Common myeloid progenitor, CD34-positive (primary cell): ENCODE data around the gene OSBPL3.
A peak's percentile ranks its signal among the peaks of the same experiment; 100 is the strongest.

ENCODE experiments used
- CTCF ChIA-PET: fragments of 350-600 bp; sonication (Branson Sonifier 250); formaldehyde crosslinking; loops from one replicate; lab custom pipeline; 2021; ENCODE audit warnings: antibody characterized with exemption; lab: Charles Lee
- POLR2A ChIA-PET: fragments of 350-600 bp; sonication (Branson Sonifier 250); formaldehyde crosslinking; loops from one replicate; lab custom pipeline; 2021; ENCODE audit warnings: antibody characterized with exemption; lab: Charles Lee
- DNase-seq, 3 donors: peaks; one replicate each; pipeline versions ENCODE4 v3.0.0 to v3.0.0-alpha.2; 2013
- H3K27ac ChIP-seq, 2 experiments: 1 replicate in 1 of 2; 2 replicates in 1 of 2; pipeline ENCODE4 v1.7.0; 2013; ENCODE audit warnings: inconsistent platforms in 2 of 2, low read length in 2 of 2, mild to moderate bottlenecking in 2 of 2, low read depth in 1 of 2, moderate library complexity in 1 of 2; ENCODE audit not compliant: severe bottlenecking in 2 of 2, insufficient read depth in 1 of 2, poor library complexity in 1 of 2
- H3K27me3 ChIP-seq, 5 experiments: replicated peaks in 2 of 5; 1 replicate in 3 of 5; 2 replicates in 2 of 5; pipeline versions ENCODE4 v1.6.1 to v1.7.0; 2013; ENCODE audit warnings: low read length in 4 of 5, mild to moderate bottlenecking in 2 of 5, moderate library complexity in 2 of 5, inconsistent platforms in 1 of 5; ENCODE audit not compliant: insufficient read depth in 5 of 5, control insufficient read depth in 4 of 5
- H3K36me3 ChIP-seq, 4 experiments: 1 replicate in 2 of 4; 2 replicates in 2 of 4; pipeline versions ENCODE4 v1.6.1 to v1.7.0; 2013; ENCODE audit warnings: low read length in 3 of 4, control low read depth in 1 of 4, mild to moderate bottlenecking in 1 of 4; ENCODE audit not compliant: control insufficient read depth in 4 of 4, insufficient read depth in 4 of 4
- H3K4me1 ChIP-seq, 4 experiments: 1 replicate in 3 of 4; 2 replicates in 1 of 4; pipeline versions ENCODE4 v1.6.1 to v1.7.1; 2013; ENCODE audit warnings: low read length in 3 of 4, mild to moderate bottlenecking in 3 of 4, control low read depth in 1 of 4, inconsistent platforms in 1 of 4, moderate library complexity in 1 of 4; ENCODE audit not compliant: control insufficient read depth in 4 of 4, insufficient read depth in 4 of 4; ENCODE audit errors: control extremely low read depth in 1 of 4
- H3K4me3 ChIP-seq, 7 experiments: 1 replicate in 4 of 7; 2 replicates in 3 of 7; pipeline versions ENCODE4 v1.5.1 to v1.7.0; 2013; ENCODE audit warnings: mild to moderate bottlenecking in 7 of 7, low read length in 6 of 7, moderate library complexity in 6 of 7, inconsistent platforms in 2 of 7, low read depth in 2 of 7, control low read depth in 1 of 7; ENCODE audit not compliant: insufficient read depth in 4 of 7, control insufficient read depth in 1 of 7; ENCODE audit errors: extremely low read depth in 1 of 7
- H3K9me3 ChIP-seq, 5 experiments: 1 replicate in 4 of 5; 2 replicates in 1 of 5; pipeline versions ENCODE4 v1.6.1 to v1.7.1; 2013; ENCODE audit warnings: low read length in 4 of 5, mild to moderate bottlenecking in 2 of 5, inconsistent platforms in 1 of 5, low read depth in 1 of 5, moderate library complexity in 1 of 5; ENCODE audit not compliant: control insufficient read depth in 4 of 5, insufficient read depth in 2 of 5; ENCODE audit errors: control extremely low read depth in 1 of 5
- WGBS: methylation state at CpG from one replicate; pipeline ENCODE4 v1.1.5; 2013; ENCODE audit not compliant: insufficient coverage; 5-methylcytosine and 5-hydroxymethylcytosine counted together

OSBPL3 gene

DNA sequence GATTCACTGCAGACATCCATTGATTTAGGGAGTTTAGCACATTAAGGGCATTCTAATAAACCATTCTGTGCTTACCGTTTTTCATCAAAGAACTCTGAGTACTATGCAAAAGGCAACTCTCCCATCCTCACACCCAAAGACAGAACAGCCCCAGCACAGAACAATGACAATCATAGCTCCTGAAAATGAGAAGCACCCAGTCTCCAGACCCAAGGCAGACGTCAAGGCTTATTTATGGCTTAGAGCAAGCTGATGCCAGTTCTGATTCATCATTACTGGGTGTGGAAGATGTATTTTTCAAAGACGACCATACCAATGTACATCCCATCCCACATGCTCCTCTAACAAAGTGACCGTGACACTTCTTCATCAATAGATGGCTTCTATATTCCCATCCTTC is 67.6 kb downstream of the OSBPL3 start:
- H3K4me1 ChIP-seq: peaks cover 38 to 80% (median 69%) of the 10 kb centered on the region in 4 experiments
- peaks cover 0 to 2% (median 0%) of the 10 kb centered on the region in 4 experiments for H3K36me3 ChIP-seq
- ChIA-PET POLR2A (no interaction called here), CTCF (interaction anchor here (1.0 to 1.1 kb wide), 2 partner anchors 11 to 77 kb away, joined by 3 read pairs; no protein-coding TSS in a partner anchor)
- WGBS: 94% methylated on average over 2 of the region's 4 CpGs
- no peaks in the 10 kb centered on the region for H3K9me3 ChIP-seq
- DNase-seq: no peak
- H3K27ac ChIP-seq: no peak overlapping the region
- no peaks in the 10 kb centered on the region for H3K27me3 ChIP-seq
- H3K4me3 ChIP-seq: no peak overlapping the region

DNA sequence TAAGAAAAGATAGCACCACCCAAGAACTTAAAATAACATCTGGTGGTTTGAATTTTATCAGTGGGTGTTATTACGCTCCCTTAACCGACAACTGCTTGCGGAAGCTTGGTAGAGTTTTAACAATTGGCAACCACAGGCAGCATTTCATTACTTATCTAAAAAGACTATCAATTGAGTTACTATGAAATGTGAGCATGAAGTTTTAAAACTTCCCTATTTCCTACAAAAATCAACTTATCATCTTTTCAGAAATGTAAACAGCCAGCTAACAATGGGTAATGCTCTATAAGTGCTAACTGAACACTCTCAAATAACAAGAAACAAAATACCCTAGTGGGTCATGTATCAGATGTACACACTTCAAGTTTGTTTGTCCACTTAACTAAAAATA is 68.8 kb downstream of the OSBPL3 start:
- POLR2A ChIA-PET: interaction anchor here (0.6 kb wide), 1 partner anchor 68 kb away, joined by 3 read pairs; the partner anchor contains the start of gene OSBPL3
- Histone ChIP-seq H3K4me1 (peaks cover 38 to 86% (median 76%) of the 10 kb centered on the region in 4 experiments), H3K27ac (peak overlapping the region; percentile 40 to 48), H3K27me3 (no peaks in the 10 kb centered on the region), H3K36me3 (peaks cover 0 to 2% (median under 1%) of the 10 kb centered on the region in 4 experiments), H3K9me3 (no peaks in the 10 kb centered on the region), H3K4me3 (peak overlapping the region in 4 of 7 experiments; percentile 12 to 48 (median 42))
- DNase-seq: peak; percentile 71 to 95 (median 93)
- CTCF ChIA-PET: interaction anchor here (0.7 to 3.8 kb wide), 8 partner anchors 12 to 69 kb away, joined by 3 to 20 read pairs (median 4); partner anchors contain the start of gene OSBPL3
- no CpG with 5 or more reads among the region's 3 CpGs for WGBS

GRCh38 chr7:24910551-24911212 is 69.3 kb downstream of the OSBPL3 start:
- POLR2A ChIA-PET: interaction anchor here (1.2 kb wide), 1 partner anchor 67 kb away, joined by 3 read pairs; no protein-coding TSS in a partner anchor
- peak overlapping the region in 3 of 7 experiments; percentile 36 to 48 (median 46) for H3K4me3 ChIP-seq
- peaks cover 0 to 4% (median under 1%) of the 10 kb centered on the region in 4 experiments for H3K36me3 ChIP-seq
- 76% methylated on average over 3 of the region's 4 CpGs for WGBS
- CTCF ChIA-PET: interaction anchor here (0.7 to 3.8 kb wide), 6 partner anchors 15 to 69 kb away, joined by 3 to 20 read pairs (median 4); partner anchors contain the start of gene OSBPL3
- H3K9me3 ChIP-seq: no peaks in the 10 kb centered on the region
- DNase-seq: peak in 2 of 3 donors; percentile 34 to 58
- H3K27ac ChIP-seq: peak overlapping the region in 1 of 2 experiments; percentile 58
- H3K27me3 ChIP-seq: no peaks in the 10 kb centered on the region
- H3K4me1 ChIP-seq: peaks cover 38 to 87% (median 76%) of the 10 kb centered on the region in 4 experiments

DNA sequence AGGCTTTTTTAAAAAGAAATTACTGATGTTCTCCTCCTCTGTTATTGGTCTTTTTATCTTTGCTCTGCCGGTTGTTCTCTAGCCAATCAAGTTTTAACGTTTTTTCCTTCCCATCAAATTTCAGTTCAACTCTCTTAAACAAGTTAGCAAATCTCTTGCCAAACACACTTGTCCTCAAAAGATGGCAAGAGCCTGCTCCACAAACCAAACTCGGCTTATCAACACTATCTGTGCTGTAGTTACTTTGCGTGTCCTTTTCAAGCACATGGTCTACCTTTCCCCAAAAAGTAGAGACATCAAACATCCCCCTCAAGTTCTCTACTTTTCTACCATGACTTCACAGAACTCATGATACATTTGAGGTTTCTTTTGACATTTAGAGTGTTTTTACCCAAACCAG is 71.3 kb downstream of the OSBPL3 start:
- Histone ChIP-seq H3K36me3 (peaks cover 0 to 4% (median 0%) of the 10 kb centered on the region in 4 experiments), H3K4me1 (peaks cover 38 to 82% (median 74%) of the 10 kb centered on the region in 4 experiments), H3K27me3 (no peaks in the 10 kb centered on the region), H3K9me3 (no peaks in the 10 kb centered on the region), H3K27ac (no peak overlapping the region), H3K4me3 (no peak overlapping the region)
- WGBS: 84% methylated on average over 4 of the region's 4 CpGs
- ChIA-PET POLR2A (no interaction called here), CTCF (interaction anchor here (0.8 to 3.8 kb wide), 3 partner anchors 9 to 71 kb away, joined by 3 to 20 read pairs (median 4); partner anchors contain the start of gene OSBPL3)
- DNase-seq: no peak

DNA sequence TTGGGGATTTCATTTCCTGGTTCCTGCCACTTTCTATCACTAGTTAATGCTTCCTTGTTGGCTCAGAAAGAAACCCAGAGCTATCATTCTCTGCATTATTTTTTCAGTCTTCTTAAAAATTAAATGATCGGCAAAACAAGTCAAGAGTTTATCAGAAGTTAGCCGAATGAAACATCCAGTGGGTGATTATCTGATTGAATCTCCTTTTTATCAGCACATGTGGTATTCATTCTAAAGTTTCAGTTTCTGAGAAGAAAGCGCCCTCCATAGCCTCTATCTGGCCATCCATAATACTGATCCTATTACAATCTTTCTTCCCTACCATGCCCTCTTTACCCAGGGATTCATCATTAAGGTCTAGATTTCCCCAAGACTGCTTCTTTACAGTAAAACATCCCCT is 71.8 kb downstream of the OSBPL3 start:
- Histone ChIP-seq H3K27ac (no peak overlapping the region), H3K4me1 (peaks cover 35 to 78% (median 71%) of the 10 kb centered on the region in 4 experiments)

GRCh38 chr7:24907311-24907886 is 72.6 kb downstream of the OSBPL3 start:
- Histone ChIP-seq H3K36me3 (peaks cover 0 to 4% (median 0%) of the 10 kb centered on the region in 4 experiments), H3K27me3 (no peaks in the 10 kb centered on the region), H3K27ac (peak overlapping the region in 1 of 2 experiments; percentile 41), H3K4me3 (peak overlapping the region in 2 of 7 experiments; percentile 51 to 61), H3K4me1 (peaks cover 35 to 76% (median 69%) of the 10 kb centered on the region in 4 experiments), H3K9me3 (no peaks in the 10 kb centered on the region)
- ChIA-PET CTCF (interaction anchor here (0.9 to 1.1 kb wide), 2 partner anchors 16 to 22 kb away, joined by 3 read pairs; no protein-coding TSS in a partner anchor), POLR2A (no interaction called here)
- DNase-seq: peak; percentile 54 to 88 (median 79)
- 33% methylated on average over 5 of the region's 7 CpGs for WGBS

More for the DNA sequence above, 71.8 kb downstream of the OSBPL3 start:
- POLR2A ChIA-PET: interaction anchor here (0.5 kb wide), 1 partner anchor 30 kb away, joined by 3 read pairs; no protein-coding TSS in a partner anchor
- 85% methylated on average over 3 of the region's 3 CpGs for WGBS
- CTCF ChIA-PET: interaction anchor here (1.0 to 3.8 kb wide), 2 partner anchors 19 to 72 kb away, joined by 4 to 20 read pairs; partner anchors contain the start of gene OSBPL3
- Histone ChIP-seq H3K36me3 (peaks cover 0 to 4% (median 0%) of the 10 kb centered on the region in 4 experiments), H3K27me3 (no peaks in the 10 kb centered on the region), H3K4me3 (peak overlapping the region in 1 of 7 experiments; percentile 61), H3K9me3 (no peaks in the 10 kb centered on the region)
- no peak for DNase-seq
